Measurements from ENCODE around the gene CTXN1.
A peak's percentile ranks its signal among the peaks of the same experiment; 100 is the strongest.
"Not testable (repeated sequence)": the region's sequence is repeated elsewhere in the genome, so short reads cannot be mapped to it uniquely, and the experiment has no call there.

The CTXN1 gene

GRCh38 chr19:7903244-7904073 lies 22.5 kb downstream of the CTXN1 start, which contains the start of gene MAP2K7:
TSS of gene MAP2K7 (plus strand) at chr19:7903877. CDS start at chr19:7903945, 68 bp downstream.
- peak; percentile 100 for FAIRE-seq
- DNase-seq (ENCODE audit: insufficient read length, low spot score): peak; percentile 96

- no peak for FAIRE-seq
- no peak for DNase-seq (ENCODE audit: insufficient read length, low spot score)
Measured at GRCh38 chr19:7902796-7903243, 23.1 kb downstream of the CTXN1 start.

GRCh38 chr19:7901337-7901736 lies 24.6 kb downstream of the CTXN1 start:
- FAIRE-seq: no peak
- DNase-seq (ENCODE audit: insufficient read length, low spot score): no peak

- FAIRE-seq: no peak
- no peak for DNase-seq (ENCODE audit: insufficient read length, low spot score)
Measured at GRCh38 chr19:7900931-7901330, 25.0 kb downstream of the CTXN1 start.

- DNase-seq (ENCODE audit: insufficient read length, low spot score) (no peak), FAIRE-seq (no peak)
Measured at GRCh38 chr19:7900401-7900870, 25.5 kb downstream of the CTXN1 start.

GRCh38 chr19:7899751-7900378 lies 26.1 kb downstream of the CTXN1 start:
- DNase-seq (ENCODE audit: insufficient read length, low spot score) (no peak), FAIRE-seq (no peak)

GRCh38 chr19:7898967-7899366 lies 27.0 kb downstream of the CTXN1 start:
- DNase-seq (ENCODE audit: insufficient read length, low spot score) (no peak), FAIRE-seq (peak; percentile 48)

GRCh38 chr19:7897292-7897691 lies 28.6 kb downstream of the CTXN1 start:
- FAIRE-seq (no peak), DNase-seq (ENCODE audit: insufficient read length, low spot score) (no peak)

- DNase-seq (ENCODE audit: insufficient read length, low spot score) (no peak), FAIRE-seq (no peak)
Measured at GRCh38 chr19:7895565-7895964, 30.4 kb downstream of the CTXN1 start.

- FAIRE-seq (no peak), DNase-seq (ENCODE audit: insufficient read length, low spot score) (no peak)
Measured at GRCh38 chr19:7894612-7895309, 31.2 kb downstream of the CTXN1 start.

- DNase-seq (ENCODE audit: insufficient read length, low spot score); FAIRE-seq: not testable (repeated sequence)
Measured at GRCh38 chr19:7893362-7894101, 32.4 kb downstream of the CTXN1 start.

GRCh38 chr19:7888826-7889217 lies 37.1 kb downstream of the CTXN1 start:
- DNase-seq (ENCODE audit: insufficient read length, low spot score): no peak
- no peak for FAIRE-seq

- peak; percentile 64 for FAIRE-seq
- DNase-seq (ENCODE audit: insufficient read length, low spot score): peak; percentile 79
Measured at GRCh38 chr19:7888145-7888825, 37.6 kb downstream of the CTXN1 start, which contains the start of gene LRRC8E. TSS of gene LRRC8E (plus strand) at chr19:7888510. CDS start at chr19:7895604, 7,094 bp downstream.

GRCh38 chr19:7887408-7888144 lies 38.4 kb downstream of the CTXN1 start:
- DNase-seq (ENCODE audit: insufficient read length, low spot score) (no peak), FAIRE-seq (no peak)

GRCh38 chr19:7885818-7886217 lies 40.1 kb downstream of the CTXN1 start:
- FAIRE-seq (no peak), DNase-seq (ENCODE audit: insufficient read length, low spot score) (no peak)

GRCh38 chr19:7883796-7884570 lies 42.0 kb downstream of the CTXN1 start:
- no peak for FAIRE-seq
- DNase-seq (ENCODE audit: insufficient read length, low spot score): no peak

GRCh38 chr19:7883105-7883504 lies 42.8 kb downstream of the CTXN1 start:
- DNase-seq (ENCODE audit: insufficient read length, low spot score) (no peak), FAIRE-seq (no peak)

GRCh38 chr19:7881910-7882309 lies 44.0 kb downstream of the CTXN1 start:
- DNase-seq (ENCODE audit: insufficient read length, low spot score) (no peak), FAIRE-seq (no peak)
